Measurements from ENCODE around the gene MRPL50.

MRPL50 gene

GRCh38 chr9:101354765-101355708 is 43.4 kb downstream of the MRPL50 start:
- no peak for TF ChIP-seq CTCF (IDR thresholded peaks at IDR 0.05; ENCODE audit: low read depth, low read length)

DNA sequence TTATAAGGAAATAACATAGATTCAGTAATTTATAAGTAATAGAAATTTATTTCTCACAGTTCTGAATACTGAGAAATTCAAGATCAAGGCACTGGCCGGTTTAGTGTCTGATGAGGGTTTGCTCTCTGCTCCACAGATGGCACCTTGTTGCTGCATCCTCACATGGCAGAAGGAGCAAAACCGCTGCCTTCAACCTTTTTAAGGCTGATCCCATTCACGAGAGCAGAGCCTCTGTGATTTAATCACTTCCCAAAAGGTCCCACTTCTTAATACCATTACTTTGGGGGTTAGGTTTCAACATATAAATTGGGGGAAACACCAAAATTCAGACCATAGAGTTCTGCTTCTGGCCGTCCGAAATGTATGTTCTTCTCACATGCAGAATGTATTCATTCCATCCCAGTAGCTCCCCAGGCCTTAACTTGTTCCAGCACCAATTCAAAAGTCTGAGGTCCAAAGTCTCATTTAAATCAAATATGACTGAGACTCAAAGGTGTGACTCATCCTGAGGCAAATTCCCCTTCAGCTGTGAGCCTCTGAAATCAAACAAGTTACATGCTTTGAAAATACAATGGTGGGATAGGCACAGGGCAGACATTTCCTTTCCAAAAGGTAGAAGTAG is 44.2 kb downstream of the MRPL50 start:
- no peak overlapping the region for H3K27ac ChIP-seq
- no peak for DNase-seq
- TF ChIP-seq CTCF (IDR thresholded peaks at IDR 0.05; ENCODE audit: low read depth, low read length): no peak
- H3K4me3 ChIP-seq (ENCODE audit: low read depth, low read length): no peak overlapping the region
- H3K36me3 ChIP-seq: no peaks in the 10 kb centered on the region
- H3K27me3 ChIP-seq (ENCODE audit: insufficient read depth, low read depth, severe bottlenecking): no peaks in the 10 kb centered on the region
- no peaks in the 10 kb centered on the region for H3K9me3 ChIP-seq (ENCODE audit: severe bottlenecking)

More at GRCh38 chr9:101354765-101355708, 43.4 kb downstream of the MRPL50 start:
- Histone ChIP-seq H3K9me3 (ENCODE audit: severe bottlenecking) (no peaks in the 10 kb centered on the region), H3K27ac (no peak overlapping the region), H3K4me3 (ENCODE audit: low read depth, low read length) (no peak overlapping the region), H3K36me3 (no peaks in the 10 kb centered on the region), H3K27me3 (ENCODE audit: insufficient read depth, low read depth, severe bottlenecking) (no peaks in the 10 kb centered on the region)
- DNase-seq: no peak

DNA sequence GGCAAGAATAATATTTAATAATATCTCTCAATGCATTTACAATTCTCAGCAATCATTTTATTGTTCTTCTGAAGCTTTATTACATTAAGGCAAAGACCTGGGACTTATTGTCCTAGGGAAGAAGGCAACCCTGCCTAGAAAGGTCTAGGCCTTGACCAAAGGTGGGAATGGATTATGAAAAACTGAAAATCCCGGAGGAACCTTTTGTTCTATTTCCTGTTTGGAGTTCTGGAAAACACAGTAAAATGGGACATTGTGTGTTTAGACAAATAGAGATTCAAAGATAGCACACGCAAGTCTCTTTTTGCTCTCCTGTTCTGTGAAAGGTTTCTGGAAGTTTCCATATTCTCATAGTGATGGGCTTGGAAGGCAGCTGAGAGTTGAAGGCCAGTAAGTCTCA is 44.7 kb downstream of the MRPL50 start:
- no peaks in the 10 kb centered on the region for H3K36me3 ChIP-seq
- no peaks in the 10 kb centered on the region for H3K9me3 ChIP-seq (ENCODE audit: severe bottlenecking)
- no peak overlapping the region for H3K4me3 ChIP-seq (ENCODE audit: low read depth, low read length)
- H3K27ac ChIP-seq: no peak overlapping the region
- H3K27me3 ChIP-seq (ENCODE audit: insufficient read depth, low read depth, severe bottlenecking): no peaks in the 10 kb centered on the region
- TF ChIP-seq CTCF (IDR thresholded peaks at IDR 0.05; ENCODE audit: low read depth, low read length): no peak
- DNase-seq: no peak

GRCh38 chr9:101352892-101353463 is 45.4 kb downstream of the MRPL50 start:
- Histone ChIP-seq H3K27ac (no peak overlapping the region), H3K36me3 (no peaks in the 10 kb centered on the region), H3K4me3 (ENCODE audit: low read depth, low read length) (no peak overlapping the region), H3K9me3 (ENCODE audit: severe bottlenecking) (no peaks in the 10 kb centered on the region), H3K27me3 (ENCODE audit: insufficient read depth, low read depth, severe bottlenecking) (no peaks in the 10 kb centered on the region)
- no peak for TF ChIP-seq CTCF (IDR thresholded peaks at IDR 0.05; ENCODE audit: low read depth, low read length)
- DNase-seq: no peak

- no peaks in the 10 kb centered on the region for H3K27me3 ChIP-seq (ENCODE audit: insufficient read depth, low read depth, severe bottlenecking)
- no peaks in the 10 kb centered on the region for H3K36me3 ChIP-seq
- TF ChIP-seq CTCF (IDR thresholded peaks at IDR 0.05; ENCODE audit: low read depth, low read length): no peak
- H3K27ac ChIP-seq: no peak overlapping the region
- H3K4me3 ChIP-seq (ENCODE audit: low read depth, low read length): no peak overlapping the region
- DNase-seq: no peak
- no peaks in the 10 kb centered on the region for H3K9me3 ChIP-seq (ENCODE audit: severe bottlenecking)
Measured at GRCh38 chr9:101350285-101350684, 48.1 kb downstream of the MRPL50 start.

Measured in WERI-Rb-1 (cell line).